ENCODE data around the gene SRRM4. TPM values are rescaled to one million over a fixed set of nuclear protein-coding genes. Genes with fewer than 3 reads are reported as not detected.

SRRM4 gene
- total RNA-seq, 4 donors from 2014 or later = 0.04 to 0.05 TPM; not detected in 2

GRCh38 chr12:119012179-119012578, 30.8 kb downstream of the SRRM4 start:
- H3K27me3 ChIP-seq = peaks cover 14 to 26% (median 19%) of the 10 kb centered on the region in 3 donors
- no peak overlapping the region for H3K4me3 ChIP-seq
- no peaks in the 10 kb centered on the region for H3K4me1 ChIP-seq
- ATAC-seq (no peak), DNase-seq (no peak)
- in situ Hi-C loops (cut with MboI; ENCODE audit: low sequenced_read_pairs in 4 of 4) = no loop called here
- intact Hi-C loops (cut with DNase I; ENCODE audit: low total_unique reads) = no loop called here
- TF ChIP-seq POLR2A (IDR thresholded peaks at IDR 0.05) (no peak), CTCF (IDR thresholded peaks at IDR 0.05 in 4 of 5, conservative IDR thresholded peaks at IDR 0.05 in 1 of 5) (no peak)
- no peak overlapping the region for H3K27ac ChIP-seq
- no peaks in the 10 kb centered on the region for H3K9me3 ChIP-seq
- H3K36me3 ChIP-seq = no peaks in the 10 kb centered on the region

- Histone ChIP-seq H3K27ac (no peak overlapping the region), H3K36me3 (no peaks in the 10 kb centered on the region), H3K4me3 (no peak overlapping the region), H3K4me1 (no peaks in the 10 kb centered on the region), H3K27me3 (peaks cover 11 to 22% (median 14%) of the 10 kb centered on the region in 3 donors), H3K9me3 (no peaks in the 10 kb centered on the region)
- in situ Hi-C loops (cut with MboI; ENCODE audit: low sequenced_read_pairs in 4 of 4) (no loop called here), intact Hi-C loops (cut with DNase I; ENCODE audit: low total_unique reads) (no loop called here)
- TF ChIP-seq POLR2A (IDR thresholded peaks at IDR 0.05) = no peak
- no peak for TF ChIP-seq CTCF (IDR thresholded peaks at IDR 0.05 in 4 of 5, conservative IDR thresholded peaks at IDR 0.05 in 1 of 5)
- no peak for ATAC-seq
- DNase-seq = no peak
Measured at GRCh38 chr12:119013023-119013422, 31.7 kb downstream of the SRRM4 start.

GRCh38 chr12:119014368-119014767, 33.0 kb downstream of the SRRM4 start:
- peaks cover 4 to 11% (median 6%) of the 10 kb centered on the region in 3 donors for H3K27me3 ChIP-seq
- DNase-seq (no peak), ATAC-seq (no peak)
- H3K4me1 ChIP-seq = no peaks in the 10 kb centered on the region
- H3K36me3 ChIP-seq = no peaks in the 10 kb centered on the region
- no peaks in the 10 kb centered on the region for H3K9me3 ChIP-seq
- intact Hi-C loops (cut with DNase I; ENCODE audit: low total_unique reads) = no loop called here
- in situ Hi-C loops (cut with MboI; ENCODE audit: low sequenced_read_pairs in 4 of 4) = no loop called here
- TF ChIP-seq CTCF (IDR thresholded peaks at IDR 0.05 in 4 of 5, conservative IDR thresholded peaks at IDR 0.05 in 1 of 5) (no peak), POLR2A (IDR thresholded peaks at IDR 0.05) (no peak)
- no peak overlapping the region for H3K27ac ChIP-seq
- no peak overlapping the region for H3K4me3 ChIP-seq

- intact Hi-C loops (cut with DNase I; ENCODE audit: low total_unique reads) = no loop called here
- Histone ChIP-seq H3K27ac (no peak overlapping the region), H3K27me3 (peaks cover 2 to 11% (median 7%) of the 10 kb centered on the region in 3 donors), H3K9me3 (no peaks in the 10 kb centered on the region), H3K36me3 (no peaks in the 10 kb centered on the region), H3K4me3 (no peak overlapping the region), H3K4me1 (no peaks in the 10 kb centered on the region)
- ATAC-seq (no peak), DNase-seq (no peak)
- in situ Hi-C loops (cut with MboI; ENCODE audit: low sequenced_read_pairs in 4 of 4) = no loop called here
- TF ChIP-seq POLR2A (IDR thresholded peaks at IDR 0.05) (no peak), CTCF (IDR thresholded peaks at IDR 0.05 in 4 of 5, conservative IDR thresholded peaks at IDR 0.05 in 1 of 5) (no peak)
Measured at GRCh38 chr12:119016715-119017114, 35.4 kb downstream of the SRRM4 start.

- intact Hi-C loops (cut with DNase I; ENCODE audit: low total_unique reads) = no loop called here
- ATAC-seq (no peak), DNase-seq (no peak)
- H3K27ac ChIP-seq = no peak overlapping the region
- no peak overlapping the region for H3K4me3 ChIP-seq
- in situ Hi-C loops (cut with MboI; ENCODE audit: low sequenced_read_pairs in 4 of 4) = no loop called here
- no peaks in the 10 kb centered on the region for H3K4me1 ChIP-seq
- H3K36me3 ChIP-seq = no peaks in the 10 kb centered on the region
- no peaks in the 10 kb centered on the region for H3K9me3 ChIP-seq
- TF ChIP-seq CTCF (IDR thresholded peaks at IDR 0.05 in 4 of 5, conservative IDR thresholded peaks at IDR 0.05 in 1 of 5) (no peak), POLR2A (IDR thresholded peaks at IDR 0.05) (no peak)
- peaks cover 2 to 11% (median 7%) of the 10 kb centered on the region in 3 donors for H3K27me3 ChIP-seq
Measured at GRCh38 chr12:119019166-119019565, 37.8 kb downstream of the SRRM4 start.
